RCC 7860 (cell line): Measurements from ENCODE around the gene CERS1.
A peak's percentile ranks its signal among the peaks of the same experiment; 100 is the strongest.

ENCODE experiments used
- DNase-seq: peaks from one replicate; pipeline ENCODE4 v3.0.0-alpha.2; 2015; ENCODE audit warnings: low spot score
- FAIRE-seq: peaks from 2 replicates; lab custom pipeline; 2012; peaks lifted over from hg19 to GRCh38; lab: Jason Lieb, UNC

The CERS1 gene

GRCh38 chr19:18859676-18860301, 36.2 kb downstream of the CERS1 start:
- FAIRE-seq, result no peak

GRCh38 chr19:18858906-18859646, 36.9 kb downstream of the CERS1 start:
- no peak for DNase-seq
- FAIRE-seq, result no peak

More at GRCh38 chr19:18859676-18860301, 36.2 kb downstream of the CERS1 start:
- no peak for DNase-seq

GRCh38 chr19:18857223-18857622, 38.7 kb downstream of the CERS1 start:
- FAIRE-seq, result no peak
- no peak for DNase-seq

DNA sequence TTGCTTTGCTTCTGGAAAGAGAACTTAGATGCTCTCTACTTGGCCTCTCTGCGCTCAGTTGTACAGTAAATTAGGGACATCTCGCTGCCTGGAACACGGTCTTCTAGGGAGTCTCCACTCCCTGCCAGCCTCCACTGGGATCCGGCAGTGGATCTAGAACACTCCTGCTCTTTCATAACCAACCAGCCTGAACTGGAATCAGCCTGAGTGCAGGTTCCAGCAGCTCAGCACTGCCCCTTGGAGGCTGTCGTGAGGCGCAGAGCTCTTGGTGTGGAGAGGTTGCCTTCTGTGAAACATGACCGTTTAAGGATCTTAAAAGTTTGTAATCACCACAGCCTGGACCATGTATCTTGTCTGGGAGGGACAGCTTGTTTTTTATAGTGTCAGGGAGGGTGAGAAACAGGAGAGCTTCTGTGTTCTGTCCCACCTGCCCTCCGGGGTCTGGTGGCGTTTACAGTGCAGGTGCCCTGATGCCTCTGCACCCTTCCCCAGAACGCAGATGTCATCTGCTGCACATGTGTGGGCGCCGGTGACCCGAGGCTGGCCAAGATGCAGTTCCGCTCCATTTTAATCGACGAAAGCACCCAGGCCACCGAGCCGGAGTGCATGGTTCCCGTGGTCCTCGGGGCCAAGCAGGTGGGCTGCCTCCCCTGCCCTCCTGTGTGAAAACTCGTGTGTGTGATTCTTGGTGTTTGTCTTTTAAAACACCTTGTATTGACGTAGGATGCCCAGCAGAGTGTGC, 39.4 kb downstream of the CERS1 start:
- FAIRE-seq (no peak), DNase-seq (no peak)

DNA sequence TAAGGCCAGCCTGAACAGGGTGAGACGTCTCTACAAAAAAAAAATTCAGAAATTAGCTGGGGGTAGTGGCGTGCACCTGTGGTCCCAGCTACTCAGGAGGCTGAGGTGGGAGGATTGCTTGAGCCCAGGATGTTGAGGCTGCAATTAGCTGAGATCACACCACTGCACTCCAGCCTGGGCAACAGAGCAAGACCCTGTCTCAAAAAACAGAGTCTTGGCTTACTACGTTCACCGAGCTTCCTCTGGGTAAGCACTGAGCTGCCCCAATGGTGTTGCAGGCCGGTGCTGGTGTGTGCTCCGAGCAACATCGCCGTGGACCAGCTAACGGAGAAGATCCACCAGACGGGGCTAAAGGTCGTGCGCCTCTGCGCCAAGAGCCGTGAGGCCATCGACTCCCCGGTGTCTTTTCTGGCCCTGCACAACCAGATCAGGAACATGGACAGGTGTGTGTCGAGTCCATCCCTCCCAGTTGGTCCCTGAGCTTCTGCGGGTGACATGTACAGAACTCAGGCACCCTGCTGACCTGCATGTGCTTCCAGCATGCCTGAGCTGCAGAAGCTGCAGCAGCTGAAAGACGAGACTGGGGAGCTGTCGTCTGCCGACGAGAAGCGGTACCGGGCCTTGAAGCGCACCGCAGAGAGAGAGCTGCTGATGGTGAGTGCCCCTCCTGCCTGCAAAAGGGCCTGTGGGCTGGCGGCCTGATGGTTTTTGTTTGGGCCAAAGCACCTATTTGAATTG, 40.1 kb downstream of the CERS1 start:
- no peak for DNase-seq
- FAIRE-seq, result no peak

GRCh38 chr19:18854982-18855381, 41.0 kb downstream of the CERS1 start:
- no peak for FAIRE-seq
- no peak for DNase-seq

GRCh38 chr19:18853755-18854427, 42.1 kb downstream of the CERS1 start:
- FAIRE-seq (no peak), DNase-seq (no peak)

DNA sequence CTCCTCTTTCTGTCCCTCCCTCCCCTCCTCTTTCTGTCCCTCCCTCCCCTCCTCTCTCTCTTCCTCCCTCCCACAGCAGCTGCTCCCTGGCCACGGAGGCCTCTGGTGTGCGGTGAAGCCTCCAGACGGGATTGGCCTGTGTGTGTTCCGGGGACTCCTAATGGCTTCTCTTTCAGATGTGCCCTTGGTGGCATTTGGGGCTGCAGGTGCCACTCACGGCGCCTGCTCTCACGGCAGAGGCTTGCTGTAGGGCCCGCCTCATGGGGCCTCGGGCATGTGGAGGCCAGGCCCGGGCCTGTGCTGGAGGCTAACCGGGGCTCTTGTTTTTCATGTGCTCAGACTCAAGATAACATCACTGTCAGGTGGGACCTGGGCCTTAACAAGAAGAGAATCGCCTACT, 43.3 kb downstream of the CERS1 start:
- no peak for DNase-seq
- FAIRE-seq, result no peak

GRCh38 chr19:18851673-18852325, 44.2 kb downstream of the CERS1 start:
- no peak for FAIRE-seq

GRCh38 chr19:18850471-18851375, 45.2 kb downstream of the CERS1 start:
- no peak for DNase-seq

More at GRCh38 chr19:18851673-18852325, 44.2 kb downstream of the CERS1 start:
- DNase-seq, result no peak

GRCh38 chr19:18849838-18850400, 46.0 kb downstream of the CERS1 start:
- FAIRE-seq, result no peak

More at GRCh38 chr19:18850471-18851375, 45.2 kb downstream of the CERS1 start:
- no peak for FAIRE-seq

GRCh38 chr19:18848878-18849661, 46.9 kb downstream of the CERS1 start:
- DNase-seq (no peak), FAIRE-seq (no peak)

More at GRCh38 chr19:18849838-18850400, 46.0 kb downstream of the CERS1 start:
- DNase-seq, result no peak

GRCh38 chr19:18847549-18848463, 48.2 kb downstream of the CERS1 start:
- no peak for DNase-seq
- no peak for FAIRE-seq

DNA sequence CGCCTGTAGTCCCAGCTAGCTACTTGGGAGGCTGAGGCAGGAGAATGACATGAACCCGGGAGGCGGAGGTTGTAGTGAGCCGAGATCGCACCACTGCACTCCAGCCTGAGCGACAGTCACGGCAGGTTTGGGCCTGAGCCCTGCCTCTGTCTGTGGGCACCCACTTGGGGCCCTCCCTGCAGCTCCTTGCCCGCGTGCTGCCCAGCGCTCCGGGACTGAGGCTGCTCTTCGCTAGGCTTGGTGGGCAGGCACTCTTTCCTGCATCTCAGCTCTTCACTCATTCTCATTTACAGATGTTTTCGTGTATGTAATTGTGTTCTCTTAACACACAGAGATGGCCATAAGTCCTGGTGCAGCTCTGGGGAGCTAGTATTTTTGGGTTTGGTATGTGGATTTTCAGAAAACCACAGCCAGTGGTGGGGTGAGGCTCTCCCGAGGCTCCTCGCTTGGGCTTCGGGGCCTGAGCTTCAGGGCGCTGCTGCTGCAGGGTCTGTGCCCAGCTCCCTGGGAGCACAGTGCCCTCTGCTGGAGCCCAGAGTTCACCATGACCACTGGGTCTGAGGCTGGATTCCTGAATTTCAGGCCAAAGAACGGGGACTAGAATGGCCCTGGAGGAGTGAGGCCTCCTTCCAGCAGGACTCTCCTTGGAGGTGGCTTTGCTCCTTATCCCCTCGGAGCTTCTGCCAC, 49.0 kb downstream of the CERS1 start:
- FAIRE-seq (no peak), DNase-seq (peak; percentile 10)

DNA sequence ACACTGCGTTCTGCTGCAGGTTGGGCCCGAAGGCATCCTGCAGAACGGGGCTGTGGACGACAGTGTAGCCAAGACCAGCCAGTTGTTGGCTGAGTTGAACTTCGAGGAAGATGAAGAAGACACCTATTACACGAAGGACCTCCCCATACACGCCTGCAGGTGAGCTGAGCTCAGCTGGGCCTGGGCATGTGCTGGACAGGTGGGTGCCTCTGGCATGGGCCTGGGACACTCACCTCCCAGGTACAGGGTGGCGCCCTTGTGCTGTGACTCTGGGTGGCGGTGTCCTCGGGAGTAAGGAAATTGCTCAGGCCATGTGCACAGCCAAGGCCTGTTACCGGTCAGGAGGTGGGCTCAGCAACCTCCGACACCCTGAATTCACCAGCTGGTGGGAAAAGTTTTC, 50.0 kb downstream of the CERS1 start:
- DNase-seq (no peak), FAIRE-seq (no peak)

- FAIRE-seq (no peak), DNase-seq (no peak)
Measured at GRCh38 chr19:18844806-18845329, 51.1 kb downstream of the CERS1 start.
